K562 (cell line): Measurements from ENCODE around the gene CENPP. TPM values are rescaled to one million over a fixed set of nuclear protein-coding genes. Genes with fewer than 3 reads are reported as not detected.
A peak's percentile ranks its signal among the peaks of the same experiment; 100 is the strongest.

Experiments
- ATAC-seq: fragments of 200-7000 bp; cut with Tn5 transposase; 3 replicates; pipeline ENCODE4 v1.9.1; 2020; ENCODE audit warnings: moderate library complexity
- BruUV-seq: library from RNA; stranded (reverse); fragments of 400-500 nt; replicated peaks from 2 replicates; lab custom pipeline; 2021; lab: Mats Ljungman, UMichigan
- CTCF ChIA-PET: fragments of 300-600 bp; formaldehyde crosslinking; extraction: SDS; loops from one replicate; lab custom pipeline; 2021; ENCODE audit warnings: low intra/inter-chr PET ratio; lab: Yijun Ruan, JAX
- POLR2A ChIA-PET: fragments of 300-600, 350-650 bp; sonication (Branson Sonifier 250); formaldehyde crosslinking; extraction: SDS; loops from one replicate; lab custom pipeline; 2021; ENCODE audit warnings: antibody characterized with exemption, inconsistent platforms; lab: Yijun Ruan, JAX
- DNase-seq, 4 experiments: peaks; one replicate each; pipeline versions ENCODE4 v3.0.0 to v3.0.0-alpha.2; 2011 to 2018; ENCODE audit warnings: low spot score in 3 of 4, mixed read lengths in 3 of 4; ENCODE audit errors: extremely low read depth in 1 of 4
- FAIRE-seq: peaks from 2 replicates; lab custom pipeline; 2011; peaks lifted over from hg19 to GRCh38; lab: Jason Lieb, UNC
- H2AFZ ChIP-seq: 2 replicates; pipeline ENCODE4 v1.6.0; 2011; ENCODE audit warnings: low read depth, low read length, control low read depth, inconsistent platforms
- H3K27ac ChIP-seq: fragments of 200-600 bp; 3 replicates; pipeline ENCODE4 v1.8.0; 2011; ENCODE audit warnings: low read depth, mild to moderate bottlenecking, control low read depth, inconsistent platforms, low read length, moderate library complexity, mixed read lengths; ENCODE audit errors: extremely low read depth
- H3K27me3 ChIP-seq, 2 experiments: fragments of 300-600 bp in 1 of 2; 2 replicates in 1 of 2; 3 replicates in 1 of 2; pipeline versions ENCODE4 v1.6.0 to v1.8.0; 2011; ENCODE audit warnings: inconsistent platforms in 2 of 2, low read length in 2 of 2, mild to moderate bottlenecking in 1 of 2, mixed read lengths in 1 of 2, moderate library complexity in 1 of 2; ENCODE audit not compliant: control insufficient read depth in 2 of 2, insufficient read depth in 2 of 2
- H3K36me3 ChIP-seq: fragments of 300-600 bp; 3 replicates; pipeline ENCODE4 v1.8.0; 2011; ENCODE audit warnings: mild to moderate bottlenecking, low read length, inconsistent platforms; ENCODE audit not compliant: control insufficient read depth, insufficient read depth
- H3K4me1 ChIP-seq, 2 experiments: fragments of 200-600 bp in 1 of 2; replicated peaks in 1 of 2; 2 replicates in 1 of 2; 3 replicates in 1 of 2; pipeline versions ENCODE4 v1.5.1 to v1.8.0; 2011; ENCODE audit warnings: inconsistent platforms in 2 of 2, low read length in 2 of 2, mild to moderate bottlenecking in 1 of 2, mixed read lengths in 1 of 2, moderate library complexity in 1 of 2; ENCODE audit not compliant: control insufficient read depth in 2 of 2, insufficient read depth in 2 of 2
- H3K4me2 ChIP-seq: 2 replicates; pipeline ENCODE4 v1.6.1; 2011; ENCODE audit warnings: low read length, control low read depth, inconsistent platforms, mixed read lengths; ENCODE audit not compliant: insufficient read depth
- H3K4me3 ChIP-seq: fragments of 200-600 bp; sonication (generic), shearing (Covaris generic); 2 replicates; pipeline ENCODE4 v1.5.1; 2016; ENCODE audit warnings: control low read depth, inconsistent platforms
- H3K79me2 ChIP-seq: fragments of 200-600 bp; 3 replicates; pipeline ENCODE4 v1.8.0; 2011; ENCODE audit warnings: low read length, inconsistent platforms; ENCODE audit not compliant: control insufficient read depth, insufficient read depth
- H3K9ac ChIP-seq, 2 experiments: 2 replicates each; pipeline versions ENCODE4 v1.6.0 to v1.6.1; 2011; ENCODE audit warnings: low read depth in 2 of 2, low read length in 2 of 2, control low read depth in 1 of 2, inconsistent platforms in 1 of 2, mild to moderate bottlenecking in 1 of 2, mixed read lengths in 1 of 2; ENCODE audit not compliant: insufficient read depth in 1 of 2
- H3K9me1 ChIP-seq: one replicate; pipeline ENCODE4 v1.6.0; 2011; ENCODE audit warnings: inconsistent platforms, mild to moderate bottlenecking, low read length, moderate library complexity; ENCODE audit not compliant: control insufficient read depth, insufficient read depth
- H3K9me3 ChIP-seq: replicated peaks from 2 replicates; pipeline ENCODE4 v1.5.1; 2011; ENCODE audit warnings: low read depth, low read length, inconsistent platforms; ENCODE audit not compliant: control insufficient read depth, insufficient read depth
- H4K20me1 ChIP-seq: replicated peaks from 2 replicates; pipeline ENCODE4 v1.6.1; 2011; ENCODE audit warnings: low read length, inconsistent platforms, mixed read lengths; ENCODE audit not compliant: control insufficient read depth, insufficient read depth
- FOS ChIP-seq: IDR thresholded peaks from 3 replicates; pipeline ENCODE4 v1.6.1; 2011; ENCODE audit not compliant: insufficient read length; ENCODE audit errors: extremely low read depth
- HNRNPL ChIP-seq: fragments of 200-400 bp; formaldehyde crosslinking; IDR thresholded peaks from 2 replicates; pipeline ENCODE4 v1.6.1; 2017; ENCODE audit warnings: low read depth, mild to moderate bottlenecking, low read length
- L3MBTL2 ChIP-seq: fragments of 450-650 bp; IDR thresholded peaks from 2 replicates; pipeline ENCODE4 v1.6.1; 2016; ENCODE audit warnings: mild to moderate bottlenecking, moderate library complexity
- MEIS2 ChIP-seq: fragments of 450-650 bp; IDR thresholded peaks from 2 replicates; pipeline ENCODE4 v1.6.1; 2014; ENCODE audit warnings: mild to moderate bottlenecking; ENCODE audit not compliant: partially characterized antibody
- NELFE ChIP-seq: IDR thresholded peaks from 2 replicates; pipeline ENCODE4 v1.6.1; 2011; ENCODE audit warnings: mild to moderate bottlenecking; ENCODE audit not compliant: insufficient read depth, insufficient read length
- RAD51 ChIP-seq: fragments of 450-650 bp; IDR thresholded peaks from 2 replicates; pipeline ENCODE4 v1.7.1; 2016; ENCODE audit warnings: low read depth, mild to moderate bottlenecking, borderline replicate concordance
- SLC30A9 ChIP-seq: fragments of 250-450 bp; sonication (Bioruptor Pico); IDR thresholded peaks from 2 replicates; pipeline ENCODE4 v1.8.0; 2022; ENCODE audit warnings: mild to moderate bottlenecking, moderate library complexity
- SPI1 ChIP-seq: IDR thresholded peaks from 2 replicates; pipeline ENCODE4 v1.6.1; 2011; ENCODE audit warnings: low read depth, low read length, control low read depth, borderline replicate concordance
- TAF9B ChIP-seq: fragments of 450-650 bp; IDR thresholded peaks from 2 replicates; pipeline ENCODE4 v1.6.1; 2018; ENCODE audit warnings: mild to moderate bottlenecking; ENCODE audit not compliant: partially characterized antibody
- YBX1 ChIP-seq: fragments of 450-650 bp; IDR thresholded peaks from 2 replicates; pipeline ENCODE4 v1.7.1; 2016; ENCODE audit warnings: mild to moderate bottlenecking
- ZNF253 ChIP-seq: fragments of 250-450 bp; sonication (Bioruptor Pico); conservative IDR thresholded peaks from 2 replicates; pipeline ENCODE4 v1.6.1; 2021; ENCODE audit warnings: mild to moderate bottlenecking
- WGBS: fragments of 100-300 bp; shearing (Covaris generic); methylation state at CpG from one replicate; pipeline ENCODE4 v1.1.6; 2016; ENCODE audit warnings: low coverage, mixed read lengths; ENCODE audit not compliant: insufficient coverage; ENCODE audit errors: missing lambda C conversion rate; 5-methylcytosine and 5-hydroxymethylcytosine counted together
- in situ Hi-C: fragments of 300-500 bp; cut with MboI; formaldehyde crosslinking; loops from 4 replicates; pipeline ENCODE4 v1.15.0; 2018; ENCODE audit warnings: inconsistent platforms, mixed read lengths
- intact Hi-C: fragments of 100-400 bp; cut with micrococcal nuclease; formaldehyde crosslinking; loops from 2 replicates; pipeline ENCODE4 v1.14.2; 2022
- polyA plus RNA-seq, 8 experiments: library from polyadenylated mRNA; depleted of rRNA in 4 of 8; stranded (reverse) in 5 of 8; unstranded in 3 of 8; fragments of >200 nt; fragmentation: Nextera tagmentation in 2 of 8; fragmentation: Illumina TruSeq in 1 of 8; extraction: Ambion mirVana in 2 of 8; extraction: Trizol in 1 of 8; gene quantifications; 2 replicates each; pipeline versions ENCODE4 v1.2.1 to v1.2.3, GENCODE V29; 2011 to 2014; ENCODE audit warnings: inconsistent platforms in 1 of 8, missing spikeins in 1 of 8
- total RNA-seq, 7 experiments: library from RNA; depleted of rRNA in 6 of 7; stranded (reverse); fragments of >200 nt in 6 of 7; fragmentation: Illumina TruSeq in 2 of 7; extraction: Trizol in 2 of 7; gene quantifications; 2 replicates each; pipeline versions ENCODE4 v1.2.1 to v1.2.3, GENCODE V29; 2011 to 2021; ENCODE audit warnings: low replicate concordance in 1 of 7
- TF ChIP-seq, protein P1 (sequence below): fragments of 250-450 bp; sonication (Bioruptor Pico); IDR thresholded peaks from 2 replicates; pipeline ENCODE4 v1.4.0; 2020; ENCODE audit warnings: mild to moderate bottlenecking
- TF ChIP-seq, protein P2 (sequence below), 2 experiments: IDR thresholded peaks in 1 of 2; conservative IDR thresholded peaks in 1 of 2; 2 replicates each; pipeline ENCODE4 v1.6.1; 2016; ENCODE audit warnings: low read depth in 2 of 2, mild to moderate bottlenecking in 1 of 2, missing compliant biosample characterization in 1 of 2, missing genetic modification characterization in 1 of 2, moderate library complexity in 1 of 2
- TF ChIP-seq, protein P3 (sequence below): fragments of 450-650 bp; conservative IDR thresholded peaks from 2 replicates; pipeline ENCODE4 v1.6.1; 2016; ENCODE audit warnings: missing genetic modification characterization, low read depth, mild to moderate bottlenecking, missing compliant biosample characterization, moderate library complexity
- TF ChIP-seq, protein P4 (sequence below): sonication (generic); formaldehyde crosslinking; IDR thresholded peaks from 2 replicates; pipeline ENCODE4 v1.9.0; 2022; ENCODE audit warnings: mild to moderate bottlenecking, missing genetic modification reagents

CENPP gene
- total and polyA plus RNA-seq, 9 of the 15 experiments (the other 6 are each of a cell fraction or from before 2014, with no cell fraction given): 8.0 to 28.5 (median 17.9) TPM

DNA sequence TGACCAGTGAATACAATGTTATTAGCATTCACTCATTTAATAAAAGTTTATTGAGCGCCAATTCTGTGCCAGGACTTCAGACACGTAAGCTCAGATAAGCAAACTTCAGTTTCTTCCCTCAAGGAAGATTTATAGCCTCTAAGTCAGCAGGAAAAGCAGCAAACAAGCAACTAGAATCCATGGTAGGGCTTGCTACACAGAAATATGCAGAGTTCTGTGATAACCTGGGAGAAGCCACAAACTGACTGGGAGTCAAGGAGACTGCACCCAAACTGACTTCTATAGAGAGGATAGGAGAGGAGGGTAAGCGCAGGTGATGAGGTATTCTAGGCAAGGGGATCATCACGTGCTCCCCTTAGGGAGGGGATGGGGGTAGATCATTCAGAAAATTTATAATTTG lies 80.1 kb downstream of the CENPP start (continued):
- TF ChIP-seq, protein P1, sequence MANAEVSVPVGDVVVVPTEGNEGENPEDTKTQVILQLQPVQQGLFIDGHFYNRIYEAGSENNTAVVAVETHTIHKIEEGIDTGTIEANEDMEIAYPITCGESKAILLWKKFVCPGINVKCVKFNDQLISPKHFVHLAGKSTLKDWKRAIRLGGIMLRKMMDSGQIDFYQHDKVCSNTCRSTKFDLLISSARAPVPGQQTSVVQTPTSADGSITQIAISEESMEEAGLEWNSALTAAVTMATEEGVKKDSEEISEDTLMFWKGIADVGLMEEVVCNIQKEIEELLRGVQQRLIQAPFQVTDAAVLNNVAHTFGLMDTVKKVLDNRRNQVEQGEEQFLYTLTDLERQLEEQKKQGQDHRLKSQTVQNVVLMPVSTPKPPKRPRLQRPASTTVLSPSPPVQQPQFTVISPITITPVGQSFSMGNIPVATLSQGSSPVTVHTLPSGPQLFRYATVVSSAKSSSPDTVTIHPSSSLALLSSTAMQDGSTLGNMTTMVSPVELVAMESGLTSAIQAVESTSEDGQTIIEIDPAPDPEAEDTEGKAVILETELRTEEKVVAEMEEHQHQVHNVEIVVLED (CRISPR knock-in tag): no peak

DNA sequence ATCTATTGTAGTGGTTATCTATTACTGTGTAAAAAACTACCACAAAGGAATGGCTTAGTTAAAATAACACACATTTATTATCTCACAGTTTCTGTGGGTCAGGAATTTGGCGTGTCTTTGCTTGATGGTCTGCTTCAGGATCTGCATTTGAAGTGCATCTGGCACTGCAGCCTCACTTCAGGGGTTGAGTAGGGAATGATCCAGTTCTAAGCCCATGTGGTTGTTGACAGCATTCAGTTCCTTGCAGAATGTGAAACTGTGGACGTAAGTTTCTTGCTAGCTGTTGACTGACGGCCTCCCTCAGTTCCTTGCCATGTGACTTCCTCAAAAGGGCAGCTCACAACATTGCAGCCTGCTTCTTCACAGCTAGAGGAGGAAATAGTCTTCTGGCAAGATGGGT lies 80.7 kb downstream of the CENPP start:
- Histone ChIP-seq H3K4me1 (peaks cover 0 to 11% of the 10 kb centered on the region in 2 experiments; a peak in 3 of 5 replicates), H3K4me3 (no peak overlapping the region), H2AFZ (peak overlapping the region; percentile 18; the same call in 1 of the 2 replicates), H3K9me3 (no peaks in the 10 kb centered on the region), H3K27ac (no peak overlapping the region), H3K36me3 (no peaks in the 10 kb centered on the region), H3K9ac (no peak overlapping the region), H3K9me1 (no peaks in the 10 kb centered on the region), H3K27me3 (no peaks in the 10 kb centered on the region), H3K79me2 (no peaks in the 10 kb centered on the region), H3K4me2 (no peak overlapping the region), H4K20me1 (no peaks in the 10 kb centered on the region)
- intact Hi-C loops (no loop called here), in situ Hi-C loops (no loop called here)
- ChIA-PET POLR2A (no interaction called here), CTCF (no interaction called here)
- no TSS peak for BruUV-seq
- FAIRE-seq (no peak), DNase-seq (peak in 1 of 4 experiments; percentile 18), ATAC-seq (peak; percentile 56; the same call in 2 of the 3 replicates)
- WGBS: 22% methylated on average over 3 of the region's 3 CpGs
- TF ChIP-seq, protein P2, sequence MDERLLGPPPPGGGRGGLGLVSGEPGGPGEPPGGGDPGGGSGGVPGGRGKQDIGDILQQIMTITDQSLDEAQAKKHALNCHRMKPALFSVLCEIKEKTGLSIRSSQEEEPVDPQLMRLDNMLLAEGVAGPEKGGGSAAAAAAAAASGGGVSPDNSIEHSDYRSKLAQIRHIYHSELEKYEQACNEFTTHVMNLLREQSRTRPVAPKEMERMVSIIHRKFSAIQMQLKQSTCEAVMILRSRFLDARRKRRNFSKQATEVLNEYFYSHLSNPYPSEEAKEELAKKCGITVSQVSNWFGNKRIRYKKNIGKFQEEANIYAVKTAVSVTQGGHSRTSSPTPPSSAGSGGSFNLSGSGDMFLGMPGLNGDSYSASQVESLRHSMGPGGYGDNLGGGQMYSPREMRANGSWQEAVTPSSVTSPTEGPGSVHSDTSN (CRISPR knock-in tag; IDR thresholded peaks at IDR 0.05; ENCODE audit: low read depth): no peak
- TF ChIP-seq, protein P2 (tag; conservative IDR thresholded peaks at IDR 0.05; ENCODE audit: low read depth): peak; percentile 77
- TF ChIP-seq ZNF253 (CRISPR knock-in tag) (no peak), SLC30A9 (CRISPR knock-in tag) (no peak), HNRNPL (no peak), YBX1 (no peak), TAF9B (no peak), RAD51 (peak; percentile 38; the same call in 1 of the 2 replicates), NELFE (no peak), SPI1 (peak; percentile 78; the same call in 1 of the 2 replicates), FOS (no peak), L3MBTL2 (peak; percentile 43; the same call in 1 of the 2 replicates), MEIS2 (peak; percentile 80)
- TF ChIP-seq, protein P3, sequence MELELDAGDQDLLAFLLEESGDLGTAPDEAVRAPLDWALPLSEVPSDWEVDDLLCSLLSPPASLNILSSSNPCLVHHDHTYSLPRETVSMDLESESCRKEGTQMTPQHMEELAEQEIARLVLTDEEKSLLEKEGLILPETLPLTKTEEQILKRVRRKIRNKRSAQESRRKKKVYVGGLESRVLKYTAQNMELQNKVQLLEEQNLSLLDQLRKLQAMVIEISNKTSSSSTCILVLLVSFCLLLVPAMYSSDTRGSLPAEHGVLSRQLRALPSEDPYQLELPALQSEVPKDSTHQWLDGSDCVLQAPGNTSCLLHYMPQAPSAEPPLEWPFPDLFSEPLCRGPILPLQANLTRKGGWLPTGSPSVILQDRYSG: no peak
- TF ChIP-seq, protein P4, sequence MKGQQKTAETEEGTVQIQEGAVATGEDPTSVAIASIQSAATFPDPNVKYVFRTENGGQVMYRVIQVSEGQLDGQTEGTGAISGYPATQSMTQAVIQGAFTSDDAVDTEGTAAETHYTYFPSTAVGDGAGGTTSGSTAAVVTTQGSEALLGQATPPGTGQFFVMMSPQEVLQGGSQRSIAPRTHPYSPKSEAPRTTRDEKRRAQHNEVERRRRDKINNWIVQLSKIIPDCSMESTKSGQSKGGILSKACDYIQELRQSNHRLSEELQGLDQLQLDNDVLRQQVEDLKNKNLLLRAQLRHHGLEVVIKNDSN: peak; percentile 61
